HG03095 (cell line): ENCODE results near the gene RIC1.
"Not testable (repeated sequence)": the region's sequence is repeated elsewhere in the genome, so short reads cannot be mapped to it uniquely, and the experiment has no call there.

Experiments used
- ATAC-seq: cut with Tn5 transposase; IDR thresholded peaks from one replicate; pipeline ENCODE4 v1.9.1; 2021; ENCODE audit warnings: moderate library complexity; ENCODE audit not compliant: unreplicated experiment

Gene RIC1

GRCh38 chr9:5620494-5620893 lies 8.4 kb upstream of the RIC1 start:
- ATAC-seq: no peak

- no peak for ATAC-seq
Observed at GRCh38 chr9:5621327-5621726, 7.6 kb upstream of the RIC1 start.

- no peak for ATAC-seq
Observed at GRCh38 chr9:5622016-5622415, 6.9 kb upstream of the RIC1 start.

GRCh38 chr9:5624655-5625054 lies 4.3 kb upstream of the RIC1 start:
- ATAC-seq: no peak

- ATAC-seq: peak; percentile 49
Observed at GRCh38 chr9:5626727-5627634, 1.9 kb upstream of the RIC1 start.

- ATAC-seq: not testable (repeated sequence)
Observed at GRCh38 chr9:5627686-5628085, 1.2 kb upstream of the RIC1 start.

GRCh38 chr9:5628183-5628529 lies 751 bp upstream of the RIC1 start:
- no peak for ATAC-seq

GRCh38 chr9:5629312-5630080 lies 589 bp downstream of the RIC1 start:
- peak; percentile 8 for ATAC-seq

- ATAC-seq: no peak
Observed at GRCh38 chr9:5630081-5630507, 1.2 kb downstream of the RIC1 start.

GRCh38 chr9:5631026-5631425 lies 2.1 kb downstream of the RIC1 start:
- no peak for ATAC-seq

- ATAC-seq: no peak
Observed at GRCh38 chr9:5632540-5632939, 3.6 kb downstream of the RIC1 start.

GRCh38 chr9:5633243-5633642 lies 4.3 kb downstream of the RIC1 start:
- no peak for ATAC-seq

- ATAC-seq: no peak
Observed at GRCh38 chr9:5635390-5635789, 6.5 kb downstream of the RIC1 start.

- ATAC-seq: no peak
Observed at GRCh38 chr9:5639816-5640215, 10.9 kb downstream of the RIC1 start.

GRCh38 chr9:5642170-5642569 lies 13.3 kb downstream of the RIC1 start:
- ATAC-seq: no peak

GRCh38 chr9:5643005-5643624 lies 14.2 kb downstream of the RIC1 start:
- ATAC-seq: no peak

GRCh38 chr9:5644501-5644900 lies 15.6 kb downstream of the RIC1 start:
- no peak for ATAC-seq

- ATAC-seq: no peak
Observed at GRCh38 chr9:5646116-5646515, 17.2 kb downstream of the RIC1 start.

- ATAC-seq: no peak
Observed at GRCh38 chr9:5650356-5651105, 21.6 kb downstream of the RIC1 start.

GRCh38 chr9:5651246-5651645 lies 22.3 kb downstream of the RIC1 start:
- ATAC-seq: no peak

- ATAC-seq: no peak
Observed at GRCh38 chr9:5652821-5653220, 23.9 kb downstream of the RIC1 start.
